GM12878 (cell line): ENCODE results near the gene VASH2. TPM values are rescaled to one million over a fixed set of nuclear protein-coding genes. Genes with fewer than 3 reads are reported as not detected.

ENCODE experiments used
- EGR1 ChIP-seq, 2 experiments: IDR thresholded peaks; 1 replicate in 1 of 2; 2 replicates in 1 of 2; pipeline ENCODE4 v1.6.1; 2011 to 2012; ENCODE audit warnings: low read depth in 2 of 2, low read length in 2 of 2, borderline replicate concordance in 1 of 2, mild to moderate bottlenecking in 1 of 2, moderate library complexity in 1 of 2
- HDAC6 ChIP-seq: fragments of 200-600 bp; sonication (generic); IDR thresholded peaks from one replicate; pipeline ENCODE4 v1.8.0; 2017; ENCODE audit warnings: antibody characterized with exemption; ENCODE audit not compliant: unreplicated experiment
- PBX3 ChIP-seq: IDR thresholded peaks from 2 replicates; pipeline ENCODE4 v1.6.1; 2011; ENCODE audit warnings: mild to moderate bottlenecking, low read depth, low read length, moderate library complexity; ENCODE audit not compliant: insufficient replicate concordance
- RELA ChIP-seq: fragments of 450-650 bp; IDR thresholded peaks from 2 replicates; pipeline ENCODE4 v1.8.0; 2014; ENCODE audit warnings: borderline replicate concordance; ENCODE audit not compliant: partially characterized antibody
- SMARCA5 ChIP-seq: fragments of 450-650 bp; IDR thresholded peaks from 2 replicates; pipeline ENCODE4 v1.6.1; 2017; ENCODE audit warnings: mild to moderate bottlenecking
- SP1 ChIP-seq: IDR thresholded peaks from one replicate; pipeline ENCODE4 v1.6.1; 2011; ENCODE audit warnings: low read depth, low read length
- ZNF592 ChIP-seq: fragments of 450-650 bp; IDR thresholded peaks from 2 replicates; pipeline ENCODE4 v1.6.1; 2017; ENCODE audit warnings: mild to moderate bottlenecking, moderate library complexity
- ZNF687 ChIP-seq: fragments of 450-650 bp; IDR thresholded peaks from 2 replicates; pipeline ENCODE4 v1.6.1; 2017; ENCODE audit warnings: mild to moderate bottlenecking, moderate library complexity
- ZSCAN29 ChIP-seq: fragments of 450-650 bp; IDR thresholded peaks from 2 replicates; pipeline ENCODE4 v1.6.1; 2017; ENCODE audit warnings: mild to moderate bottlenecking, moderate library complexity
- polyA plus RNA-seq, 11 experiments: library from polyadenylated mRNA; depleted of rRNA in 4 of 11; unstranded in 6 of 11; stranded (reverse) in 5 of 11; fragments of >200 nt; fragmentation: Nextera tagmentation in 4 of 11; fragmentation: Illumina TruSeq in 1 of 11; extraction: Ambion mirVana in 4 of 11; extraction: Trizol in 1 of 11; gene quantifications; 1 replicate in 1 of 11; 2 replicates in 10 of 11; pipeline versions ENCODE4 v1.2.1 to v1.2.3, GENCODE V29; 2011 to 2016; ENCODE audit warnings: inconsistent platforms in 2 of 11, missing spikeins in 2 of 11, low read depth in 1 of 11
- total RNA-seq, 4 experiments: library from RNA; depleted of rRNA in 3 of 4; stranded (reverse); fragments of >200 nt in 3 of 4; fragmentation: Illumina TruSeq in 1 of 4; extraction: Trizol in 1 of 4; gene quantifications; 2 replicates each; pipeline versions ENCODE4 v1.2.1 to v1.2.3, GENCODE V29; 2013 to 2021

The VASH2 gene
- total and polyA plus RNA-seq, 10 of the 15 experiments (the other 5 are each of a cell fraction or from before 2014, with no cell fraction given): 5.4 to 29.7 (median 21.7) TPM

GRCh38 chr1:212945056-212945455 is 5.3 kb upstream of the VASH2 start (continued):
- no peak for TF ChIP-seq ZNF687
- TF ChIP-seq EGR1 (IDR thresholded peaks at IDR 0.05; ENCODE audit: borderline replicate concordance in 1 of 2, low read depth in 2 of 2, low read length in 2 of 2): no peak
- TF ChIP-seq RELA: no peak
- no peak for TF ChIP-seq ZSCAN29
- TF ChIP-seq SP1: no peak
- TF ChIP-seq ZNF592: no peak
- no peak for TF ChIP-seq PBX3
- TF ChIP-seq HDAC6: no peak
- TF ChIP-seq SMARCA5: no peak
